Osteoblast (primary cell): ENCODE measurements around the gene INTS11. TPM values are rescaled to one million over a fixed set of nuclear protein-coding genes. Genes with fewer than 3 reads are reported as not detected.
A peak's percentile ranks its signal among the peaks of the same experiment; 100 is the strongest.

Experiments
- DNase-seq: peaks from one replicate; pipeline ENCODE4 v3.0.0; 2011; ENCODE audit warnings: low spot score, mixed read lengths; ENCODE audit not compliant: insufficient read length; ENCODE audit errors: missing footprints
- H2AFZ ChIP-seq: 2 replicates; pipeline ENCODE4 v1.6.0; 2011; ENCODE audit warnings: mild to moderate bottlenecking, low read length
- H3K27ac ChIP-seq: 2 replicates; pipeline ENCODE4 v1.5.1; 2011; ENCODE audit warnings: mild to moderate bottlenecking, low read depth, low read length, moderate library complexity
- H3K27me3 ChIP-seq: 2 replicates; pipeline ENCODE4 v1.6.0; 2012; ENCODE audit warnings: mild to moderate bottlenecking, control low read depth, inconsistent platforms, low read length, moderate library complexity; ENCODE audit not compliant: insufficient read depth
- H3K36me3 ChIP-seq: 2 replicates; pipeline ENCODE4 v1.5.1; 2011; ENCODE audit warnings: mild to moderate bottlenecking, low read length, control low read depth, moderate library complexity; ENCODE audit not compliant: insufficient read depth
- H3K4me1 ChIP-seq: 2 replicates; pipeline ENCODE4 v1.5.1; 2011; ENCODE audit warnings: mild to moderate bottlenecking, low read length, control low read depth, moderate library complexity; ENCODE audit not compliant: insufficient read depth
- H3K4me2 ChIP-seq: 2 replicates; pipeline ENCODE4 v1.6.0; 2011; ENCODE audit warnings: mild to moderate bottlenecking, low read length; ENCODE audit not compliant: insufficient read depth
- H3K4me3 ChIP-seq: fragments of 200-600 bp; sonication (generic); 3 replicates; pipeline ENCODE4 v1.5.1; 2012; ENCODE audit warnings: mild to moderate bottlenecking, low read length, inconsistent platforms; ENCODE audit not compliant: insufficient read depth
- H3K79me2 ChIP-seq: 2 replicates; pipeline ENCODE4 v1.6.0; 2012; ENCODE audit warnings: mild to moderate bottlenecking, low read length, control low read depth, inconsistent platforms; ENCODE audit not compliant: insufficient read depth
- H3K9me3 ChIP-seq: 2 replicates; pipeline ENCODE4 v1.5.1; 2011; ENCODE audit warnings: low read depth, low read length, control low read depth
- H4K20me1 ChIP-seq: 2 replicates; pipeline ENCODE4 v1.6.0; 2012; ENCODE audit warnings: mild to moderate bottlenecking, low read length, control low read depth; ENCODE audit not compliant: insufficient read depth
- total RNA-seq: library from RNA; depleted of rRNA; stranded (reverse); fragments of >200 nt; gene quantifications from 2 replicates; pipeline ENCODE4 v1.2.3, GENCODE V29; 2012
- TF ChIP-seq, protein P1 (sequence below): IDR thresholded peaks from 2 replicates; pipeline ENCODE4 v1.5.1; 2011; ENCODE audit warnings: mild to moderate bottlenecking, low read depth, low read length, moderate library complexity; ENCODE audit errors: extremely low read depth

Gene INTS11
- total RNA-seq = 53.3 and 59.7 TPM in 2 replicates

- Histone ChIP-seq H3K27me3 (no peaks in the 10 kb centered on the region), H2AFZ (peak within 1 kb of the TSS; percentile 41), H4K20me1 (peaks cover 45% of the 10 kb centered on the region), H3K4me2 (peak within 1 kb of the TSS; percentile 87), H3K27ac (peak within 1 kb of the TSS; percentile 79), H3K4me1 (peaks cover 12% of the 10 kb centered on the region), H3K79me2 (peaks cover 71% of the 10 kb centered on the region), H3K9me3 (no peaks in the 10 kb centered on the region), H3K4me3 (peak within 1 kb of the TSS; percentile 89), H3K36me3 (peaks cover 11% of the 10 kb centered on the region)
- TF ChIP-seq, protein P1, sequence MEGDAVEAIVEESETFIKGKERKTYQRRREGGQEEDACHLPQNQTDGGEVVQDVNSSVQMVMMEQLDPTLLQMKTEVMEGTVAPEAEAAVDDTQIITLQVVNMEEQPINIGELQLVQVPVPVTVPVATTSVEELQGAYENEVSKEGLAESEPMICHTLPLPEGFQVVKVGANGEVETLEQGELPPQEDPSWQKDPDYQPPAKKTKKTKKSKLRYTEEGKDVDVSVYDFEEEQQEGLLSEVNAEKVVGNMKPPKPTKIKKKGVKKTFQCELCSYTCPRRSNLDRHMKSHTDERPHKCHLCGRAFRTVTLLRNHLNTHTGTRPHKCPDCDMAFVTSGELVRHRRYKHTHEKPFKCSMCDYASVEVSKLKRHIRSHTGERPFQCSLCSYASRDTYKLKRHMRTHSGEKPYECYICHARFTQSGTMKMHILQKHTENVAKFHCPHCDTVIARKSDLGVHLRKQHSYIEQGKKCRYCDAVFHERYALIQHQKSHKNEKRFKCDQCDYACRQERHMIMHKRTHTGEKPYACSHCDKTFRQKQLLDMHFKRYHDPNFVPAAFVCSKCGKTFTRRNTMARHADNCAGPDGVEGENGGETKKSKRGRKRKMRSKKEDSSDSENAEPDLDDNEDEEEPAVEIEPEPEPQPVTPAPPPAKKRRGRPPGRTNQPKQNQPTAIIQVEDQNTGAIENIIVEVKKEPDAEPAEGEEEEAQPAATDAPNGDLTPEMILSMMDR = no peak
- DNase-seq = peak; percentile 100
These were observed at the start of gene INTS11, which contains the start of gene CPTP for GRCh38 chr1:1324524-1325287. Gene INTS11, minus strand, starts transcription at chr1:1324660. Its CDS starts 52 bp downstream, at chr1:1324608. Gene CPTP, plus strand, starts transcription at chr1:1324802. Its CDS starts 2,109 bp downstream, at chr1:1326911.

- peaks cover 17% of the 10 kb centered on the region for H4K20me1 ChIP-seq
- H3K9me3 ChIP-seq = no peaks in the 10 kb centered on the region
- H2AFZ ChIP-seq = no peak overlapping the region
- H3K4me1 ChIP-seq = peaks cover 25% of the 10 kb centered on the region
- no peaks in the 10 kb centered on the region for H3K27me3 ChIP-seq
- TF ChIP-seq, protein P1 = no peak
- peaks cover 6% of the 10 kb centered on the region for H3K36me3 ChIP-seq
- H3K27ac ChIP-seq = peak overlapping the region; percentile 73
- peak; percentile 85 for DNase-seq
- H3K79me2 ChIP-seq = peaks cover 32% of the 10 kb centered on the region
- peak overlapping the region; percentile 92 for H3K4me3 ChIP-seq
- peak overlapping the region; percentile 92 for H3K4me2 ChIP-seq
These were observed 49.5 kb upstream of the INTS11 start for GRCh38 chr1:1373815-1374588.

DNA sequence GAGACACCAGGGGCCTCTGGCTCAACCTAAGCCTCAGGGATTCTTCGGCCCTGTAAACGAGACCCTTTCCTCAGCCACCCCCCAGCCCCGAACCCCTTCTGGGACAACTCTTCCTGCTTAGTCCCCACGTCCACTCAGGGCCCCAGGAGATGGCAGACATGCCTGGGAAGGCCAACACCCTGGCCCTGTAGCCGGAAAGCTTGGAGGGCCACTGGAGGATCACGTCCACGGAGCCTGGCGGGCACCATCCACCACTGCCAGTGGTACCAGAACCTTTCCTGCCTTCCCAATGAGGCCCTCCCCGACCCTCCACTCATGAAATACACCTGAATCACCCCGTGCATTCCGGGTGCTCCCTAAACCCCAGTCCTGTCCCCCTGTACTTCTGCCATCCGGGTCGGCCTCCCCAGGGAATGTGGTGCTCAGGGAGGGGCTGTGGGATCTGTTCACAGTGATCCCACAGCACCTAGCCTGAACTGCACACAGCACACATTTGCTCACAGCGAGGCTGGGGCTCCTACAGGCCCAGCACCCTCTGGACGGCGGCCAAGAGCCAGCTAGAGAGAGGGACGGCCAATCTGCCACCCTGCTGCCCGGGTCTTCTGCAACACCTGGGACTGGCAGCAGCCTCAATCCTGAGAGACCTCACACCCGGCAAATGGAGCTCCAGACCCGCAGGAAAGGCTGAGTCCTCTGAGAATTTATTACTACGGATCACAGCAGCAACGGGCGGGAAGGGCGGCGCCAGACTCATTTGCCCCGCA, 48.8 kb upstream of the INTS11 start:
- Histone ChIP-seq H3K9me3 (no peaks in the 10 kb centered on the region), H4K20me1 (peaks cover 17% of the 10 kb centered on the region), H2AFZ (no peak overlapping the region), H3K4me3 (no peak overlapping the region), H3K36me3 (peaks cover 6% of the 10 kb centered on the region), H3K4me2 (no peak overlapping the region), H3K79me2 (peaks cover 32% of the 10 kb centered on the region), H3K27ac (no peak overlapping the region), H3K27me3 (no peaks in the 10 kb centered on the region), H3K4me1 (peaks cover 25% of the 10 kb centered on the region)
- TF ChIP-seq, protein P1 = no peak
- peak; percentile 65 for DNase-seq
